SK-N-SH treated with all-trans-retinoic acid at 6 μM for 48 hours (cell line): Measurements from ENCODE around the gene CCDC188.

Experiments
- ATAC-seq: fragments of 200-7000 bp; cut with Tn5 transposase; 3 replicates; pipeline ENCODE4 v1.9.1; 2020; ENCODE audit warnings: mild to moderate bottlenecking, moderate library complexity
- ARNTL ChIP-seq: fragments of 450-650 bp; formaldehyde crosslinking; IDR thresholded peaks from 2 replicates; pipeline ENCODE4 v1.5.0; 2020; ENCODE audit warnings: low read depth, mild to moderate bottlenecking, moderate library complexity, borderline replicate concordance
- CREB5 ChIP-seq: fragments of 250-450 bp; sonication (Bioruptor Pico); IDR thresholded peaks from 2 replicates; pipeline ENCODE4 v1.5.1; 2020; ENCODE audit warnings: low read depth, mild to moderate bottlenecking, moderate library complexity
- ISL1 ChIP-seq: fragments of 250-450 bp; sonication (Bioruptor Pico); IDR thresholded peaks from 2 replicates; pipeline ENCODE4 v2.1.2; 2022; ENCODE audit warnings: mild to moderate bottlenecking, moderate library complexity
- OSR1 ChIP-seq: fragments of 250-450 bp; sonication (Bioruptor Pico); IDR thresholded peaks from 2 replicates; pipeline ENCODE4 v1.8.0; 2022; ENCODE audit warnings: moderate library complexity, mild to moderate bottlenecking, inconsistent platforms
- PATZ1 ChIP-seq: fragments of 250-450 bp; sonication (Bioruptor Pico); IDR thresholded peaks from 2 replicates; pipeline ENCODE4 v1.8.0; 2020; ENCODE audit warnings: mild to moderate bottlenecking, moderate library complexity, borderline replicate concordance
- POU6F1 ChIP-seq: fragments of 250-450 bp; sonication (Bioruptor Pico); IDR thresholded peaks from 2 replicates; pipeline ENCODE4 v1.8.0; 2021; ENCODE audit warnings: low read depth, mild to moderate bottlenecking, moderate library complexity, borderline replicate concordance
- RARB ChIP-seq: fragments of 250-450 bp; sonication (Bioruptor Pico); IDR thresholded peaks from 2 replicates; pipeline ENCODE4 v1.8.0; 2021; ENCODE audit warnings: mild to moderate bottlenecking, moderate library complexity
- SNAI2 ChIP-seq: fragments of 250-450 bp; sonication (Bioruptor Pico); IDR thresholded peaks from 2 replicates; pipeline ENCODE4 v1.5.0; 2020; ENCODE audit warnings: mild to moderate bottlenecking, moderate library complexity
- TCF4 ChIP-seq: fragments of 250-450 bp; sonication (Bioruptor Pico); IDR thresholded peaks from 2 replicates; pipeline ENCODE4 v1.8.0; 2021; ENCODE audit warnings: mild to moderate bottlenecking, moderate library complexity, borderline replicate concordance
- TSHZ2 ChIP-seq: fragments of 250-450 bp; sonication (Bioruptor Pico); IDR thresholded peaks from 2 replicates; pipeline ENCODE4 v1.5.0; 2020; ENCODE audit warnings: mild to moderate bottlenecking, moderate library complexity
- ZC3H10 ChIP-seq: fragments of 250-450 bp; sonication (Bioruptor Pico); IDR thresholded peaks from 2 replicates; pipeline ENCODE4 v1.5.1; 2021; ENCODE audit warnings: mild to moderate bottlenecking, moderate library complexity
- ZFP3 ChIP-seq: fragments of 250-450 bp; sonication (Bioruptor Pico); IDR thresholded peaks from 2 replicates; pipeline ENCODE4 v1.5.0; 2020; ENCODE audit warnings: mild to moderate bottlenecking, moderate library complexity
- ZFP30 ChIP-seq: fragments of 450-650 bp; formaldehyde crosslinking; IDR thresholded peaks from 2 replicates; pipeline ENCODE4 v1.5.0; 2022; ENCODE audit warnings: mild to moderate bottlenecking, moderate library complexity
- ZNF565 ChIP-seq: fragments of 450-650 bp; formaldehyde crosslinking; conservative IDR thresholded peaks from 2 replicates; pipeline ENCODE4 v1.5.0; 2020; ENCODE audit warnings: low read depth, mild to moderate bottlenecking, moderate library complexity
- ZNF70 ChIP-seq: fragments of 450-650 bp; formaldehyde crosslinking; IDR thresholded peaks from 2 replicates; pipeline ENCODE4 v1.5.0; 2020; ENCODE audit warnings: mild to moderate bottlenecking, moderate library complexity
- ZNF8 ChIP-seq: fragments of 450-650 bp; formaldehyde crosslinking; IDR thresholded peaks from 2 replicates; pipeline ENCODE4 v1.5.0; 2020; ENCODE audit warnings: mild to moderate bottlenecking, moderate library complexity

The CCDC188 gene

GRCh38 chr22:20150381-20151275 is at the start of gene CCDC188:
TSS of gene CCDC188 (minus strand) at chr22:20151055. CDS start at chr22:20150986, 69 bp downstream.
- no peak for TF ChIP-seq ZNF565 (CRISPR knock-in tag)
- no peak for TF ChIP-seq CREB5 (CRISPR knock-in tag)
- no peak for TF ChIP-seq OSR1 (CRISPR knock-in tag)
- TF ChIP-seq ISL1 (CRISPR knock-in tag) = no peak
- no peak for ATAC-seq

GRCh38 chr22:20199906-20200305 is 49.1 kb upstream of the CCDC188 start:
- no peak for ATAC-seq

More at GRCh38 chr22:20199906-20200305, 49.1 kb upstream of the CCDC188 start:
- no peak for TF ChIP-seq TCF4 (CRISPR knock-in tag)
- no peak for TF ChIP-seq ZNF8
- no peak for TF ChIP-seq POU6F1
- no peak for TF ChIP-seq ZFP30 (CRISPR knock-in tag)
- no peak for TF ChIP-seq ARNTL (CRISPR knock-in tag)
- no peak for TF ChIP-seq CREB5 (CRISPR knock-in tag)
- no peak for TF ChIP-seq PATZ1 (CRISPR knock-in tag)
- TF ChIP-seq RARB = no peak
- no peak for TF ChIP-seq ZC3H10 (CRISPR knock-in tag)
- TF ChIP-seq ZFP3 = no peak
- TF ChIP-seq TSHZ2 = no peak
- no peak for TF ChIP-seq ZNF70 (CRISPR knock-in tag)
- no peak for TF ChIP-seq SNAI2 (CRISPR knock-in tag)
